Left renal pelvis (tissue), 4 donors: ENCODE measurements around the gene CLEC4E. TPM values are rescaled to one million over a fixed set of nuclear protein-coding genes. Genes with fewer than 3 reads are reported as not detected.

Source experiments
- polyA plus RNA-seq, 4 donors: library from polyadenylated mRNA; unstranded; fragments of 120-200 nt; gene quantifications; one replicate each; pipeline ENCODE4 v1.2.1, GENCODE V29; 2013; ENCODE audit not compliant: insufficient read length in 4 of 4

Gene CLEC4E
- polyA plus RNA-seq, 4 donors: 0.42 to 2.0 (median 1.2) TPM

Other genes starting within 250 kb of the CLEC4E start
- gene CLEC6A, start 84.9 kb downstream of the CLEC4E start, polyA plus RNA-seq: under 1 TPM in 1 of 4 donors, not detected in 3; 0.10 TPM
- gene CLEC4D, start 27.4 kb downstream of the CLEC4E start, polyA plus RNA-seq: under 1 TPM; 0.09 to 0.50 (median 0.40) TPM
- gene AICDA, start 72.0 kb upstream of the CLEC4E start, polyA plus RNA-seq: under 1 TPM; 0.27 to 0.50 (median 0.35) TPM
- 100 to 1,000 TPM in 1 of 4 donors, 10 to 100 TPM in 2, under 1 TPM in 1; 0.72 to 245 (median 15.0) TPM for gene MFAP5, start 121.9 kb upstream of the CLEC4E start, polyA plus RNA-seq
- gene RIMKLB, start 157.1 kb upstream of the CLEC4E start, polyA plus RNA-seq: 100 to 1,000 TPM in 2 of 4 donors, 10 to 100 TPM in 2; 90.3 to 130 (median 107) TPM